HepG2 (cell line): ENCODE data around the gene ATP12A. TPM values are rescaled to one million over a fixed set of nuclear protein-coding genes. Genes with fewer than 3 reads are reported as not detected.

Experiments used
- ATAC-seq: fragments of 200-7000 bp; cut with Tn5 transposase; 3 replicates; pipeline ENCODE4 v1.9.1; 2020; ENCODE audit warnings: mild to moderate bottlenecking, moderate library complexity
- BruUV-seq: library from RNA; stranded (reverse); fragments of 400-500 nt; replicated peaks from 2 replicates; lab custom pipeline; 2021; lab: Mats Ljungman, UMichigan
- CTCF ChIA-PET: fragments of 300-600 bp; formaldehyde crosslinking; extraction: SDS; loops from one replicate; lab custom pipeline; 2021; ENCODE audit warnings: low total read pairs, inconsistent platforms, low intra/inter-chr PET ratio; lab: Yijun Ruan, JAX
- POLR2A ChIA-PET: fragments of 350-600 bp; sonication (Branson Sonifier 250); formaldehyde crosslinking; loops from one replicate; lab custom pipeline; 2020; ENCODE audit warnings: antibody characterized with exemption, inconsistent platforms; lab: Yijun Ruan, JAX
- DNase-seq: peaks from one replicate; pipeline ENCODE4 v3.0.0-alpha.2; 2015; ENCODE audit warnings: low spot score
- FAIRE-seq: peaks from 3 replicates; lab custom pipeline; 2011; peaks lifted over from hg19 to GRCh38; lab: Jason Lieb, UNC
- H2AFZ ChIP-seq: one replicate; pipeline ENCODE4 v1.6.1; 2011; ENCODE audit warnings: low read length, inconsistent platforms
- H3K27ac ChIP-seq: fragments of 300-600 bp; 3 replicates; pipeline ENCODE4 v1.8.0; 2011; ENCODE audit warnings: mixed run types, mild to moderate bottlenecking, mixed read lengths, low read length, inconsistent platforms; ENCODE audit not compliant: insufficient read depth; ENCODE audit errors: extremely low read length
- H3K27me3 ChIP-seq, 2 experiments: fragments of 200-600 bp in 1 of 2; 2 replicates in 1 of 2; 3 replicates in 1 of 2; pipeline versions ENCODE4 v1.6.0 to v1.8.0; 2011; ENCODE audit warnings: low read length in 2 of 2, mild to moderate bottlenecking in 2 of 2, moderate library complexity in 2 of 2, inconsistent platforms in 1 of 2; ENCODE audit not compliant: insufficient read depth in 2 of 2, control insufficient read depth in 1 of 2
- H3K36me3 ChIP-seq, 2 experiments: fragments of 200-600 bp in 1 of 2; replicated peaks in 1 of 2; 2 replicates in 1 of 2; 3 replicates in 1 of 2; pipeline versions ENCODE4 v1.5.1 to v1.8.0; 2011; ENCODE audit warnings: low read length in 2 of 2, inconsistent platforms in 1 of 2; ENCODE audit not compliant: insufficient read depth in 2 of 2, control insufficient read depth in 1 of 2
- H3K4me1 ChIP-seq: 2 replicates; pipeline ENCODE4 v1.5.1; 2012; ENCODE audit warnings: low read length, inconsistent platforms; ENCODE audit not compliant: insufficient read depth
- H3K4me2 ChIP-seq: 2 replicates; pipeline ENCODE4 v1.6.0; 2011; ENCODE audit warnings: low read depth, low read length, inconsistent platforms
- H3K4me3 ChIP-seq, 3 experiments: fragments of 200-600 bp in 1 of 3; sonication (generic), shearing (Covaris generic) in 1 of 3; replicated peaks in 1 of 3; 2 replicates each; pipeline ENCODE4 v1.5.1; 2011 to 2016; ENCODE audit warnings: low read length in 3 of 3, inconsistent platforms in 2 of 3, low read depth in 2 of 3, mild to moderate bottlenecking in 2 of 3, control low read depth in 1 of 3, mixed read lengths in 1 of 3; ENCODE audit not compliant: insufficient read depth in 1 of 3
- H3K79me2 ChIP-seq: one replicate; pipeline ENCODE4 v1.6.1; 2011; ENCODE audit warnings: low read length, inconsistent platforms; ENCODE audit not compliant: insufficient read depth
- H3K9ac ChIP-seq: 2 replicates; pipeline ENCODE4 v1.6.0; 2011; ENCODE audit warnings: mild to moderate bottlenecking, low read depth, low read length, inconsistent platforms; ENCODE audit not compliant: insufficient read depth
- H3K9me3 ChIP-seq: 2 replicates; pipeline ENCODE4 v1.5.1; 2012; ENCODE audit warnings: mild to moderate bottlenecking, low read length
- H4K20me1 ChIP-seq: 2 replicates; pipeline ENCODE4 v1.6.0; 2011; ENCODE audit warnings: inconsistent platforms, mild to moderate bottlenecking, low read length, moderate library complexity; ENCODE audit not compliant: insufficient read depth
- IRX3 ChIP-seq: sonication (generic); formaldehyde crosslinking; IDR thresholded peaks from 2 replicates; pipeline ENCODE4 v1.8.1; 2023; ENCODE audit warnings: mild to moderate bottlenecking, low read depth, missing genetic modification reagents, borderline replicate concordance
- KLF11 ChIP-seq: IDR thresholded peaks from 2 replicates; pipeline ENCODE4 v1.6.1; 2016; ENCODE audit warnings: missing compliant biosample characterization
- KLF6 ChIP-seq: IDR thresholded peaks from 2 replicates; pipeline ENCODE4 v1.8.0; 2016; ENCODE audit warnings: missing biosample characterization, missing genetic modification reagents
- MYNN ChIP-seq: sonication (generic); formaldehyde crosslinking; IDR thresholded peaks from 2 replicates; pipeline ENCODE4 v1.4.0; 2020; ENCODE audit warnings: mild to moderate bottlenecking, low read depth, missing genetic modification reagents
- NR2C2 ChIP-seq: sonication (generic); formaldehyde crosslinking; IDR thresholded peaks from 2 replicates; pipeline ENCODE4 v1.4.0; 2020; ENCODE audit warnings: missing genetic modification reagents, mild to moderate bottlenecking, moderate library complexity, borderline replicate concordance
- RBM39 ChIP-seq: fragments of 200-400 bp; formaldehyde crosslinking; IDR thresholded peaks from one replicate; pipeline ENCODE4 v1.6.1; 2018; ENCODE audit warnings: antibody characterized with exemption, mild to moderate bottlenecking, low read depth, low read length; ENCODE audit not compliant: poor library complexity, severe bottlenecking
- ZNF17 ChIP-seq: sonication (generic); formaldehyde crosslinking; IDR thresholded peaks from 2 replicates; pipeline ENCODE4 v1.5.0; 2020; ENCODE audit warnings: mild to moderate bottlenecking, missing genetic modification reagents
- ZNF263 ChIP-seq: sonication (generic); formaldehyde crosslinking; IDR thresholded peaks from 2 replicates; pipeline ENCODE4 v1.4.0; 2020; ENCODE audit warnings: missing genetic modification reagents
- ZNF276 ChIP-seq: sonication (generic); formaldehyde crosslinking; IDR thresholded peaks from 2 replicates; pipeline ENCODE4 v1.4.0; 2020; ENCODE audit warnings: mild to moderate bottlenecking, low read depth, missing genetic modification reagents
- ZNF430 ChIP-seq: sonication (generic); formaldehyde crosslinking; IDR thresholded peaks from 2 replicates; pipeline ENCODE4 v1.9.0; 2021; ENCODE audit warnings: mild to moderate bottlenecking, missing genetic modification reagents
- ZNF432 ChIP-seq: sonication (generic); formaldehyde crosslinking; IDR thresholded peaks from 2 replicates; pipeline ENCODE4 v1.5.0; 2020; ENCODE audit warnings: missing genetic modification reagents, mild to moderate bottlenecking, borderline replicate concordance
- WGBS: methylation state at CpG from one replicate; pipeline ENCODE4 v1.1.6; 2017; ENCODE audit warnings: low lambda C conversion rate; 5-methylcytosine and 5-hydroxymethylcytosine counted together
- in situ Hi-C: cut with HindIII; loops from 2 replicates; pipeline ENCODE4 v1.10.0; 2017; ENCODE audit warnings: low pct_unique_long_range_greater_than_20kb; ENCODE audit not compliant: extremely low pct_ligation_motif_present
- intact Hi-C: fragments of 100-400 bp; cut with micrococcal nuclease; formaldehyde crosslinking; loops from one replicate; pipeline ENCODE4 v1.10.0; 2022; ENCODE audit not compliant: unreplicated experiment
- polyA plus RNA-seq, 8 experiments: library from polyadenylated mRNA; depleted of rRNA in 3 of 8; stranded (reverse) in 7 of 8; unstranded in 1 of 8; fragments of >200 nt; fragmentation: Illumina TruSeq in 4 of 8; extraction: Trizol in 4 of 8; gene quantifications; 2 replicates each; pipeline versions ENCODE4 v1.2.1 to v1.2.3, GENCODE V29; 2011 to 2016; ENCODE audit warnings: low read depth in 4 of 8, missing spikeins in 1 of 8, mixed read lengths in 1 of 8; ENCODE audit not compliant: insufficient read depth in 1 of 8
- total RNA-seq, 5 experiments: library from RNA; depleted of rRNA; stranded (reverse); fragments of >200 nt; fragmentation: Illumina TruSeq; extraction: Trizol; gene quantifications; 2 replicates each; pipeline ENCODE4 v1.2.3, GENCODE V29; 2016; ENCODE audit warnings: low read depth in 1 of 5
- TF ChIP-seq, protein P1 (sequence below): IDR thresholded peaks from 2 replicates; pipeline ENCODE4 v1.6.1; 2016; ENCODE audit warnings: low read depth, borderline replicate concordance

Gene ATP12A
- total and polyA plus RNA-seq, 2 of the 13 experiments (the other 11 are each of a cell fraction or from before 2014, with no cell fraction given) = not detected

- TF ChIP-seq ZNF263 (CRISPR knock-in tag) (no peak), MYNN (CRISPR knock-in tag) (no peak), ZNF432 (CRISPR knock-in tag) (no peak), NR2C2 (CRISPR knock-in tag) (no peak)
Observed at GRCh38 chr13:24678151-24678550, 2.1 kb upstream of the ATP12A start (continued).

DNA sequence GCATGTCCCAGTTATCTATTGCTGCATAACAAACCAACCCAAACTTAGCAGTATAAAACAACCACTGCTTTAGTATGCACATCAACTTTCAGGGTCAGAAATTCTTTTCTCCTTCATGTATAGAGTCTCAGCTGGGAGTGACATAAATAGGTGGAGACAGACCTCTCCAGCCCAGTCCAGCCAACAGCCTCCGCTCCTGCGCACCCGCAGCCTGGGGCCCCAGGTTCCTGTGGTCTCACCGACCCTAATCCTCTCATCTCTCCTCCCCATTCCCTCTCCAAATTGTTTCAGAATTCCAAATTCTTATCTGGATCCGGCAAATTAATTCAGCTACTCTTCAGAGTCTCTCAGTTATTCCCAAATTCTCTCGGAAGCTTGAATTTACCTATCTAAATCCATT is 522 bp upstream of the ATP12A start:
- intact Hi-C loops = loop anchor here (5.0 kb wide), 1 partner anchor 48 kb away; no protein-coding TSS in a partner anchor
- CTCF ChIA-PET = no interaction called here

More for the DNA sequence above, 522 bp upstream of the ATP12A start:
- no peak overlapping the region for H3K27ac ChIP-seq
- no peaks in the 10 kb centered on the region for H4K20me1 ChIP-seq
- peaks cover 18% of the 10 kb centered on the region for H3K4me1 ChIP-seq
- 64% methylated on average over 6 of the region's 6 CpGs for WGBS
- no peaks in the 10 kb centered on the region for H3K9me3 ChIP-seq
- POLR2A ChIA-PET = no interaction called here
- H3K4me3 ChIP-seq = no peak overlapping the region
- no peak overlapping the region for H3K9ac ChIP-seq
- DNase-seq (no peak), ATAC-seq (no peak), FAIRE-seq (no peak)
- no peaks in the 10 kb centered on the region for H3K79me2 ChIP-seq
- no peak overlapping the region for H2AFZ ChIP-seq
- no peak overlapping the region for H3K4me2 ChIP-seq
- no TSS peak for BruUV-seq
- TF ChIP-seq, protein P1, sequence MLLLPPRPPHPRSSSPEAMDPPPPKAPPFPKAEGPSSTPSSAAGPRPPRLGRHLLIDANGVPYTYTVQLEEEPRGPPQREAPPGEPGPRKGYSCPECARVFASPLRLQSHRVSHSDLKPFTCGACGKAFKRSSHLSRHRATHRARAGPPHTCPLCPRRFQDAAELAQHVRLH (CRISPR knock-in tag) = no peak
- TF ChIP-seq ZNF430 (CRISPR knock-in tag) = no peak
- no peak for TF ChIP-seq KLF6 (CRISPR knock-in tag)
- no peak for TF ChIP-seq IRX3 (CRISPR knock-in tag)
- no peak for TF ChIP-seq ZNF276
- TF ChIP-seq KLF11 (CRISPR knock-in tag) = no peak
- TF ChIP-seq NR2C2 (CRISPR knock-in tag) = no peak
- no peak for TF ChIP-seq ZNF17 (CRISPR knock-in tag)
- no peak for TF ChIP-seq RBM39
- H3K36me3 ChIP-seq = no peaks in the 10 kb centered on the region
- peaks cover 4 to 49% of the 10 kb centered on the region in 2 experiments; a peak in 4 of 5 replicates for H3K27me3 ChIP-seq
- in situ Hi-C loops = no loop called here
